Measurements from ENCODE around the gene CD5L. TPM values are rescaled to one million over a fixed set of nuclear protein-coding genes. Genes with fewer than 3 reads are reported as not detected.

Gene CD5L
- total RNA-seq, 4 donors from 2014 or later: not detected

GRCh38 chr1:157819215-157819614 lies 22.4 kb downstream of the CD5L start:
- TF ChIP-seq EP300 (IDR thresholded peaks at IDR 0.05) (no peak), CTCF (IDR thresholded peaks at IDR 0.05) (no peak), POLR2AphosphoS5 (IDR thresholded peaks at IDR 0.05) (no peak), POLR2A (IDR thresholded peaks at IDR 0.05) (no peak)
- Histone ChIP-seq H3K27me3 (no peaks in the 10 kb centered on the region), H3K27ac (no peak overlapping the region), H3K36me3 (no peaks in the 10 kb centered on the region), H3K4me3 (no peak overlapping the region), H3K9me3 (no peaks in the 10 kb centered on the region), H3K4me1 (no peaks in the 10 kb centered on the region)
- 75% methylated on average over 2 of the region's 2 CpGs for WGBS
- DNase-seq (ENCODE audit: low spot score in 2 of 2): no peak

DNA sequence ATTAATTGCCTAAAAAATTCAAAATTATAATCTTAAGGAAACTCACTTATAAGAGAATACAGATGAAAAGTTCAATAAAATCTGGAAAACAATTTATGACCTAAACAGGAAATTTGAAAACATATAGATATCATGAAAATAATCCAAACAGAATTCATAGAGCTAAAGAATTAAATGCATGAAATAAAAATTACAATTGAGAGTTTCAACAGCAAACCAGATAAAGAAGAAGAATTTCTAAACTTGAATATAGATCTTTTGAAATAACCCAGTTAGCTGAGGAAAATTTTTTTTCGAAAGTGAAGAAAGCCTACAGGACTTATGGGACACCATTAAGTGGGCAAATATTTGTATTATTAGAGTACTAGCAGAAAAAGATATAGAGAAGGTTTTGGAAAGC lies 28.3 kb downstream of the CD5L start:
- DNase-seq (ENCODE audit: low spot score in 2 of 2): no peak
- Histone ChIP-seq H3K4me3 (no peak overlapping the region), H3K27ac (no peak overlapping the region), H3K36me3 (no peaks in the 10 kb centered on the region), H3K27me3 (no peaks in the 10 kb centered on the region), H3K4me1 (no peaks in the 10 kb centered on the region), H3K9me3 (peaks cover 11% of the 10 kb centered on the region)
- WGBS: 78% methylated on average over 1 of the region's 1 CpG
- TF ChIP-seq POLR2A (IDR thresholded peaks at IDR 0.05): no peak

DNA sequence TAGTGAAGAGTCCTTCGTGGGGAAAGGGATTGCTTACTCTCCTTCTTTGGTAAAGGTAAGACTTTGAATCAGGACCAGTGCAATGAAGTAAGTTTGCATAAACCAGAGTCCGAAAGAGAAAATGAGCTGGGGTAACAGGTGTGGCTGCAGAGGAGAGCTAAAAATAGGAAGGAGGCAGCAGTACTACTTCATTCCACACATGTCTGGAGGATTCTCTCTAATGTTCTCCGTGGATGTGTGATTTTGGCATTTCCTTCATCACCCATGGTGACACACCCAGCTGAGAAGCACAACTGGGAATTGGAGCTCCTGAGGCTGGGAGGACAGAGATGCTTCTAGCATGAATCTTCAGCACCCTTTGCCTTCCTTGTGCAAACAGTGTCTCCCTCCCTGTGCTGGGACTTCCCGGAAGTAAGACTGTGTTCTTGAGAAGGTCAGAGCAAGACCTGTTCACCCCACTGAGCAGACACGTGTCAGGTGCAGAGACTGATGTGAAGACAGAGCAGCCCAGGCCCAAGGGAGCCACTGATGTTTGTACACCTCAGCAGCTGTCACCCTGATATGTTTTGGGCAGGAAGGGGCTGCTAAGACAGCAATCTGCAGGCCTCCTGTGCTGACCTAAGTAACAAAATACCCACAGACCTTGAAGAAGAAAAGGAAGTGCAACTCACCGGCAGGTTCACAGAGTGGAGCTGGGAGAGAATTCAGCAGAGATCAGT lies 35.0 kb downstream of the CD5L start:
- no peak for TF ChIP-seq POLR2AphosphoS5 (IDR thresholded peaks at IDR 0.05)
- no peak for TF ChIP-seq POLR2A (IDR thresholded peaks at IDR 0.05)
- Histone ChIP-seq H3K27ac (no peak overlapping the region), H3K9me3 (no peaks in the 10 kb centered on the region), H3K27me3 (no peaks in the 10 kb centered on the region), H3K36me3 (no peaks in the 10 kb centered on the region), H3K4me3 (no peak overlapping the region), H3K4me1 (no peaks in the 10 kb centered on the region)
- 70% methylated on average over 6 of the region's 6 CpGs for WGBS
- no peak for DNase-seq (ENCODE audit: low spot score in 2 of 2)

DNA sequence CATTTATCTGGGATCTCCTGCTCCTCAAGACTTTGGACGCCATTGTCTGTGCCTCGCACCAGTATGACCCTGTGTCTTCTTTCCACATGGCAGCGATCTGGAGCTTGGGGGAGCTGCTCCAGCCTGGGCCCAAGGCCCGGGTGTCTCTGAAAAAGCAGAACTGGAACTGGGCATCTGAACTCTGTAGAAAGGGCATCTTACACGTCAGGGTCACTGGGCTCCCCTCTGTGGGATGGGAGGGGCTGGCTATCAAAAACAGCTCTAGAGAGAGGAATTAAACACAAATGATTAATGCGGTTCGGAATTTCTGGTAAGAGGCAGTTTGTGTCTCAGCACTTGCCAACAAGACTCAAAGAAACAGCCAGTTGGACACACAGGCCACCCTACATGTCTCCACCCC lies 37.8 kb downstream of the CD5L start:
- Histone ChIP-seq H3K27me3 (no peaks in the 10 kb centered on the region), H3K36me3 (no peaks in the 10 kb centered on the region), H3K4me3 (no peak overlapping the region), H3K27ac (no peak overlapping the region), H3K4me1 (no peaks in the 10 kb centered on the region), H3K9me3 (no peaks in the 10 kb centered on the region)
- TF ChIP-seq CTCF (IDR thresholded peaks at IDR 0.05) (no peak), POLR2AphosphoS5 (IDR thresholded peaks at IDR 0.05) (no peak), EP300 (IDR thresholded peaks at IDR 0.05) (no peak)
- whole genome bisulfite sequencing: 78% methylated on average over 7 of the region's 7 CpGs
- DNase-seq (ENCODE audit: low spot score in 2 of 2): no peak

- H3K27me3 ChIP-seq: no peaks in the 10 kb centered on the region
- no peaks in the 10 kb centered on the region for H3K9me3 ChIP-seq
- 83% methylated on average over 1 of the region's 1 CpG for WGBS
Measured at GRCh38 chr1:157799996-157800395, 41.6 kb downstream of the CD5L start.

DNA sequence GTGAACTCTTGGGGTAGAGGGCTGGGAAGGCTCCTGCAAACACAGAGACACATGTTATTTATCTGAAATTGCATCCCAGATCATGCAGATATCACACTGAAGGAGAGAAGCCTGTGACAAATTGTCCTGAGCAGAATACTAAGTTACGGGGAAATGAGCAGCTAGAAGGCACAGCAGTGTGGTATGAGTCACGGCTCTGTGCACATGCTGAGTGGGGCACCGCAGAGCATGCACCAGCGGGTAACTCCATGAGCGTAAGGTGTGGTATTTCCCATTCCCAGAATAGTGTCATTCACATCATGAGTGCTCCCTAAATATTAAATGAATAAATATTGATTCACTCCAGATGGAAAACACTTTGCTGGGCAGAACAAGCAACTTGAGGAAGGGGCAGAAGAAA lies 43.4 kb downstream of the CD5L start:
- Histone ChIP-seq H3K27me3 (no peaks in the 10 kb centered on the region), H3K4me1 (no peaks in the 10 kb centered on the region), H3K27ac (no peak overlapping the region), H3K4me3 (no peak overlapping the region), H3K36me3 (no peaks in the 10 kb centered on the region), H3K9me3 (no peaks in the 10 kb centered on the region)
- TF ChIP-seq CTCF (IDR thresholded peaks at IDR 0.05): no peak
- TF ChIP-seq POLR2AphosphoS5 (IDR thresholded peaks at IDR 0.05): no peak
- no peak for TF ChIP-seq EP300 (IDR thresholded peaks at IDR 0.05)
- no peak for TF ChIP-seq POLR2A (IDR thresholded peaks at IDR 0.05)
- DNase-seq (ENCODE audit: low spot score in 2 of 2): no peak
- WGBS: 80% methylated on average over 5 of the region's 5 CpGs

More at GRCh38 chr1:157799996-157800395, 41.6 kb downstream of the CD5L start:
- TF ChIP-seq POLR2A (IDR thresholded peaks at IDR 0.05): no peak
- TF ChIP-seq CTCF (IDR thresholded peaks at IDR 0.05): no peak
- no peak for TF ChIP-seq POLR2AphosphoS5 (IDR thresholded peaks at IDR 0.05)
- TF ChIP-seq EP300 (IDR thresholded peaks at IDR 0.05): no peak
- no peaks in the 10 kb centered on the region for H3K36me3 ChIP-seq
- H3K4me1 ChIP-seq: no peaks in the 10 kb centered on the region
- no peak for DNase-seq (ENCODE audit: low spot score in 2 of 2)
- no peak overlapping the region for H3K27ac ChIP-seq
- no peak overlapping the region for H3K4me3 ChIP-seq
